Brain pericyte (primary cell): ENCODE results near the gene GARIN5A.

Source experiments
- DNase-seq: peaks from one replicate; pipeline ENCODE4 v3.0.0-alpha.2; 2012; ENCODE audit warnings: low read depth, low spot score

The GARIN5A gene

GRCh38 chr19:50508843-50509190 is 32.2 kb upstream of the GARIN5A start:
- no peak for DNase-seq

- no peak for DNase-seq
Observed at GRCh38 chr19:50507376-50507775, 30.7 kb upstream of the GARIN5A start.

- DNase-seq, result no peak
Observed at GRCh38 chr19:50506700-50507099, 30.1 kb upstream of the GARIN5A start.

- no peak for DNase-seq
Observed at GRCh38 chr19:50505856-50506611, 29.4 kb upstream of the GARIN5A start.

- DNase-seq, result no peak
Observed at GRCh38 chr19:50501568-50502475, 25.2 kb upstream of the GARIN5A start.

- no peak for DNase-seq
Observed at GRCh38 chr19:50501186-50501567, 24.5 kb upstream of the GARIN5A start.

GRCh38 chr19:50500753-50501151 is 24.1 kb upstream of the GARIN5A start:
- no peak for DNase-seq

- no peak for DNase-seq
Observed at GRCh38 chr19:50500060-50500752, 23.6 kb upstream of the GARIN5A start.

- no peak for DNase-seq
Observed at GRCh38 chr19:50498219-50499056, 21.8 kb upstream of the GARIN5A start.

- no peak for DNase-seq
Observed at GRCh38 chr19:50497022-50497405, 20.4 kb upstream of the GARIN5A start.

- no peak for DNase-seq
Observed at GRCh38 chr19:50496189-50497021, 19.8 kb upstream of the GARIN5A start.

- no peak for DNase-seq
Observed at GRCh38 chr19:50495020-50495531, 18.4 kb upstream of the GARIN5A start.

- DNase-seq, result no peak
Observed at GRCh38 chr19:50494186-50495019, 17.8 kb upstream of the GARIN5A start.

- no peak for DNase-seq
Observed at GRCh38 chr19:50493171-50493570, 16.5 kb upstream of the GARIN5A start.

- no peak for DNase-seq
Observed at GRCh38 chr19:50492303-50493052, 15.8 kb upstream of the GARIN5A start.

- no peak for DNase-seq
Observed at GRCh38 chr19:50490991-50491472, 14.4 kb upstream of the GARIN5A start.

GRCh38 chr19:50490411-50490811 is 13.8 kb upstream of the GARIN5A start:
- no peak for DNase-seq

GRCh38 chr19:50489461-50490011 is 12.9 kb upstream of the GARIN5A start:
- no peak for DNase-seq
